HepG2 (cell line): ENCODE measurements around the gene VEGFC.

ENCODE experiments used
- CEBPZ ChIP-seq: IDR thresholded peaks from 2 replicates; pipeline ENCODE4 v1.6.1; 2012; ENCODE audit warnings: low read length, improper control_type of control experiment
- CHD2 ChIP-seq: IDR thresholded peaks from 2 replicates; pipeline ENCODE4 v1.6.1; 2011; ENCODE audit warnings: low read depth, low read length, improper control_type of control experiment
- CTCF ChIP-seq: sonication (generic); formaldehyde crosslinking; IDR thresholded peaks from 2 replicates; pipeline ENCODE4 v1.5.0; 2020; ENCODE audit warnings: mild to moderate bottlenecking, missing genetic modification reagents, moderate library complexity
- JUN ChIP-seq: sonication (generic); formaldehyde crosslinking; IDR thresholded peaks from 2 replicates; pipeline ENCODE4 v1.4.0; 2020; ENCODE audit warnings: mild to moderate bottlenecking, missing genetic modification reagents
- SP2 ChIP-seq: sonication (generic); formaldehyde crosslinking; IDR thresholded peaks from 2 replicates; pipeline ENCODE4 v1.5.1; 2020; ENCODE audit warnings: mild to moderate bottlenecking, missing genetic modification reagents
- TEF ChIP-seq: sonication (generic); formaldehyde crosslinking; IDR thresholded peaks from 2 replicates; pipeline ENCODE4 v1.5.0; 2020; ENCODE audit warnings: missing genetic modification reagents
- ZNF20 ChIP-seq: sonication (generic); formaldehyde crosslinking; IDR thresholded peaks from 2 replicates; pipeline ENCODE4 v1.4.0; 2020; ENCODE audit warnings: mild to moderate bottlenecking, moderate library complexity, missing genetic modification reagents
- ZSCAN20 ChIP-seq: sonication (generic); formaldehyde crosslinking; IDR thresholded peaks from 2 replicates; pipeline ENCODE4 v1.4.0; 2020; ENCODE audit warnings: missing genetic modification reagents, mild to moderate bottlenecking, borderline replicate concordance
- TF ChIP-seq, protein P1 (sequence below): sonication (generic); formaldehyde crosslinking; IDR thresholded peaks from 2 replicates; pipeline ENCODE4 v1.4.0; 2020; ENCODE audit warnings: missing genetic modification reagents, borderline replicate concordance
- TF ChIP-seq, protein P2 (sequence below): IDR thresholded peaks from 2 replicates; pipeline ENCODE4 v1.6.1; 2012; ENCODE audit warnings: low read depth, low read length, improper control_type of control experiment
- TF ChIP-seq, protein P3 (sequence below): IDR thresholded peaks from 2 replicates; pipeline ENCODE4 v1.6.1; 2016; ENCODE audit warnings: low read depth, control low read depth

DNA sequence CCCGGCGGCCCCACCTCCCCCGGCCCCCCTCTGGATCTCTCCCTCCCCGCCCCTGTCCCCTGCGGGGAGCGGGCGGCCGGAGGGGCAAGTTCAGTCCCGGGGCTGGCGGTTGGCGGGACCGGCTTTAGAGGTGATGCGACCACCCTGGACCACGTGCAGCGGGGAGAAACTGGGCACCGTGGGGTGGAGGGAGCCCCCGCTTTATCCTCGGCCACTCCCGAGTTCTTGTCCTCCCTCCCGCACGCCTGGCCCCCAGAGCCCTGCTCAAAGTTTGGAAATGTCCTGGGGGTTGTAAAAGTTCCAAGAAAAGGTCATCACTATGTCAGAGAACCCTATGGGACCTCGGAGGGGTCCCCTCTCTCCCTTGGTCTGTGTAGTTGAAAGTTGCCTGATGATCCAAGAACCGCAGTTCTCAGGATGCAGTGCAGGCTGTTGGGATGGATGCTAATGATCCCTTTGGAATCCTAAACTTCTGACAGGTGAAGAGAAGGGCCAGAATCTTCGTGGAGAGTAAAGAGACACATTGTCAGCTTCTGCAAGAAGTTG lies 411 bp upstream of the VEGFC start:
- TF ChIP-seq, protein P1, sequence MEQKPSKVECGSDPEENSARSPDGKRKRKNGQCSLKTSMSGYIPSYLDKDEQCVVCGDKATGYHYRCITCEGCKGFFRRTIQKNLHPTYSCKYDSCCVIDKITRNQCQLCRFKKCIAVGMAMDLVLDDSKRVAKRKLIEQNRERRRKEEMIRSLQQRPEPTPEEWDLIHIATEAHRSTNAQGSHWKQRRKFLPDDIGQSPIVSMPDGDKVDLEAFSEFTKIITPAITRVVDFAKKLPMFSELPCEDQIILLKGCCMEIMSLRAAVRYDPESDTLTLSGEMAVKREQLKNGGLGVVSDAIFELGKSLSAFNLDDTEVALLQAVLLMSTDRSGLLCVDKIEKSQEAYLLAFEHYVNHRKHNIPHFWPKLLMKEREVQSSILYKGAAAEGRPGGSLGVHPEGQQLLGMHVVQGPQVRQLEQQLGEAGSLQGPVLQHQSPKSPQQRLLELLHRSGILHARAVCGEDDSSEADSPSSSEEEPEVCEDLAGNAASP (CRISPR knock-in tag): no peak
- TF ChIP-seq SP2 (CRISPR knock-in tag) (no peak), CEBPZ (no peak), JUN (CRISPR knock-in tag) (no peak), ZSCAN20 (CRISPR knock-in tag) (no peak), ZNF20 (CRISPR knock-in tag) (no peak), CHD2 (no peak), TEF (no peak), CTCF (no peak)
- TF ChIP-seq, protein P2, sequence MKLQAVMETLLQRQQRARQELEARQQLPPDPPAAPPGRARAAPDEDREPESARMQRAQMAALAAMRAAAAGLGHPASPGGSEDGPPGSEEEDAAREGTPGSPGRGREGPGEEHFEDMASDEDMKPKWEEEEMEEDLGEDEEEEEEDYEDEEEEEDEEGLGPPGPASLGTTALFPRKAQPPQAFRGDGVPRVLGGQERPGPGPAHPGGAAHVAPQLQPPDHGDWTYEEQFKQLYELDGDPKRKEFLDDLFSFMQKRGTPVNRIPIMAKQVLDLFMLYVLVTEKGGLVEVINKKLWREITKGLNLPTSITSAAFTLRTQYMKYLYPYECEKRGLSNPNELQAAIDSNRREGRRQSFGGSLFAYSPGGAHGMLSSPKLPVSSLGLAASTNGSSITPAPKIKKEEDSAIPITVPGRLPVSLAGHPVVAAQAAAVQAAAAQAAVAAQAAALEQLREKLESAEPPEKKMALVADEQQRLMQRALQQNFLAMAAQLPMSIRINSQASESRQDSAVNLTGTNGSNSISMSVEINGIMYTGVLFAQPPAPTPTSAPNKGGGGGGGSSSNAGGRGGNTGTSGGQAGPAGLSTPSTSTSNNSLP: no peak
- TF ChIP-seq, protein P3, sequence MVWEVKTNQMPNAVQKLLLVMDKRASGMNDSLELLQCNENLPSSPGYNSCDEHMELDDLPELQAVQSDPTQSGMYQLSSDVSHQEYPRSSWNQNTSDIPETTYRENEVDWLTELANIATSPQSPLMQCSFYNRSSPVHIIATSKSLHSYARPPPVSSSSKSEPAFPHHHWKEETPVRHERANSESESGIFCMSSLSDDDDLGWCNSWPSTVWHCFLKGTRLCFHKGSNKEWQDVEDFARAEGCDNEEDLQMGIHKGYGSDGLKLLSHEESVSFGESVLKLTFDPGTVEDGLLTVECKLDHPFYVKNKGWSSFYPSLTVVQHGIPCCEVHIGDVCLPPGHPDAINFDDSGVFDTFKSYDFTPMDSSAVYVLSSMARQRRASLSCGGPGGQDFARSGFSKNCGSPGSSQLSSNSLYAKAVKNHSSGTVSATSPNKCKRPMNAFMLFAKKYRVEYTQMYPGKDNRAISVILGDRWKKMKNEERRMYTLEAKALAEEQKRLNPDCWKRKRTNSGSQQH: no peak
